H1 (cell line): ENCODE results near the gene KCNB1. TPM values are rescaled to one million over a fixed set of nuclear protein-coding genes. Genes with fewer than 3 reads are reported as not detected.

Source experiments
- ASH2L ChIP-seq: fragments of 200-600, 300-600 bp; sonication (generic); IDR thresholded peaks from one replicate; pipeline ENCODE4 v1.7.1; 2017; ENCODE audit warnings: low read length
- BRCA1 ChIP-seq: IDR thresholded peaks from 2 replicates; pipeline ENCODE4 v1.6.1; 2012; ENCODE audit warnings: low read depth, low read length, improper control_type of control experiment
- CEBPB ChIP-seq: IDR thresholded peaks from 2 replicates; pipeline ENCODE4 v1.6.1; 2012; ENCODE audit warnings: low read depth, low read length
- CREB1 ChIP-seq: IDR thresholded peaks from 2 replicates; pipeline ENCODE4 v1.6.1; 2012; ENCODE audit warnings: inconsistent platforms
- EZH2 ChIP-seq: fragments of 200-600 bp; sonication (generic); IDR thresholded peaks from 2 replicates; pipeline ENCODE4 v1.7.1; 2012; ENCODE audit warnings: low read depth, mild to moderate bottlenecking, moderate library complexity, low read length, inconsistent platforms; ENCODE audit not compliant: severe bottlenecking
- HDAC6 ChIP-seq: IDR thresholded peaks from one replicate; pipeline ENCODE4 v1.7.1; 2012; ENCODE audit warnings: low read depth, mild to moderate bottlenecking, inconsistent platforms, low read length, moderate library complexity
- SIX5 ChIP-seq: IDR thresholded peaks from 2 replicates; pipeline ENCODE4 v1.6.1; 2011; ENCODE audit warnings: mild to moderate bottlenecking, low read depth, low read length
- SRF ChIP-seq: IDR thresholded peaks from 2 replicates; pipeline ENCODE4 v1.6.1; 2011; ENCODE audit warnings: mild to moderate bottlenecking, low read depth, low read length, moderate library complexity
- polyA plus RNA-seq, 7 experiments: library from polyadenylated mRNA; depleted of rRNA in 3 of 7; stranded (reverse) in 5 of 7; unstranded in 2 of 7; fragments of >200 nt in 5 of 7; fragments of 200-250 nt in 2 of 7; gene quantifications; 1 replicate in 5 of 7; 2 replicates in 1 of 7; 4 replicates in 1 of 7; pipeline versions ENCODE4 v1.2.1 to v1.2.3, GENCODE V29; 2011 to 2013; ENCODE audit warnings: missing spikeins in 2 of 7, mixed read lengths in 2 of 7
- total RNA-seq: library from RNA; stranded (reverse); fragmentation: NEBNext Ultra II Directional; extraction: Animal tissue kit (Norgen Biotek cat#: 25700); gene quantifications from 2 replicates; pipeline ENCODE4 v1.2.1, GENCODE V29; 2021
- TF ChIP-seq, protein P1 (sequence below): fragments of 300-600 bp; sonication (generic); IDR thresholded peaks from 2 replicates; pipeline ENCODE4 v1.7.1; 2012; ENCODE audit warnings: low read length, moderate library complexity, mild to moderate bottlenecking, inconsistent platforms; ENCODE audit not compliant: insufficient replicate concordance
- TF ChIP-seq, protein P2 (sequence below), 3 experiments: IDR thresholded peaks; 1 replicate in 2 of 3; 2 replicates in 1 of 3; pipeline versions ENCODE4 v1.5.1 to v1.6.1; 2011; ENCODE audit warnings: low read length in 3 of 3, mild to moderate bottlenecking in 3 of 3, inconsistent platforms in 2 of 3, low read depth in 1 of 3, moderate library complexity in 1 of 3; ENCODE audit not compliant: insufficient read depth in 1 of 3; ENCODE audit errors: control extremely low read depth in 1 of 3

Gene KCNB1
- total and polyA plus RNA-seq, 2 of the 8 experiments (the other 6 are each of a cell fraction or from before 2014, with no cell fraction given) = 0.58 to 0.67 TPM

DNA sequence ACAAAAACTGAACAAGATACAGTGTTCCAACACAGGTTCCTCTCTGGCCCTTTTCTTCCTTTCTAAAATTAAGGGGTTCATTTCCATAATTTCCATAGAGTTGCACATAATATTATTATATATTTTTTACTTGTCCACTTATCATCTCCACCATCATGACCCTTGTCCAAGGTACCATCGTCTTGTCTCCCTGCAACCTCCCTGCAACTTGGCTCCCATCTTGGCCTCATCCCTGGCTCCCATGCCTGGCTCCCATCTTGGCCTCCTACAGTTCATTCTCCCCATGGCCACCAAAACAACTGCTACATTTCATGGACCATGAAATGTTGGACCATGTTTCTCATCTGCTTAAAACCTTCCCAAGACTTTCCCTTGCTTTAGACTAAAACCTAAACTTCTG, 3.1 kb upstream of the KCNB1 start (continued):
- TF ChIP-seq, protein P1, sequence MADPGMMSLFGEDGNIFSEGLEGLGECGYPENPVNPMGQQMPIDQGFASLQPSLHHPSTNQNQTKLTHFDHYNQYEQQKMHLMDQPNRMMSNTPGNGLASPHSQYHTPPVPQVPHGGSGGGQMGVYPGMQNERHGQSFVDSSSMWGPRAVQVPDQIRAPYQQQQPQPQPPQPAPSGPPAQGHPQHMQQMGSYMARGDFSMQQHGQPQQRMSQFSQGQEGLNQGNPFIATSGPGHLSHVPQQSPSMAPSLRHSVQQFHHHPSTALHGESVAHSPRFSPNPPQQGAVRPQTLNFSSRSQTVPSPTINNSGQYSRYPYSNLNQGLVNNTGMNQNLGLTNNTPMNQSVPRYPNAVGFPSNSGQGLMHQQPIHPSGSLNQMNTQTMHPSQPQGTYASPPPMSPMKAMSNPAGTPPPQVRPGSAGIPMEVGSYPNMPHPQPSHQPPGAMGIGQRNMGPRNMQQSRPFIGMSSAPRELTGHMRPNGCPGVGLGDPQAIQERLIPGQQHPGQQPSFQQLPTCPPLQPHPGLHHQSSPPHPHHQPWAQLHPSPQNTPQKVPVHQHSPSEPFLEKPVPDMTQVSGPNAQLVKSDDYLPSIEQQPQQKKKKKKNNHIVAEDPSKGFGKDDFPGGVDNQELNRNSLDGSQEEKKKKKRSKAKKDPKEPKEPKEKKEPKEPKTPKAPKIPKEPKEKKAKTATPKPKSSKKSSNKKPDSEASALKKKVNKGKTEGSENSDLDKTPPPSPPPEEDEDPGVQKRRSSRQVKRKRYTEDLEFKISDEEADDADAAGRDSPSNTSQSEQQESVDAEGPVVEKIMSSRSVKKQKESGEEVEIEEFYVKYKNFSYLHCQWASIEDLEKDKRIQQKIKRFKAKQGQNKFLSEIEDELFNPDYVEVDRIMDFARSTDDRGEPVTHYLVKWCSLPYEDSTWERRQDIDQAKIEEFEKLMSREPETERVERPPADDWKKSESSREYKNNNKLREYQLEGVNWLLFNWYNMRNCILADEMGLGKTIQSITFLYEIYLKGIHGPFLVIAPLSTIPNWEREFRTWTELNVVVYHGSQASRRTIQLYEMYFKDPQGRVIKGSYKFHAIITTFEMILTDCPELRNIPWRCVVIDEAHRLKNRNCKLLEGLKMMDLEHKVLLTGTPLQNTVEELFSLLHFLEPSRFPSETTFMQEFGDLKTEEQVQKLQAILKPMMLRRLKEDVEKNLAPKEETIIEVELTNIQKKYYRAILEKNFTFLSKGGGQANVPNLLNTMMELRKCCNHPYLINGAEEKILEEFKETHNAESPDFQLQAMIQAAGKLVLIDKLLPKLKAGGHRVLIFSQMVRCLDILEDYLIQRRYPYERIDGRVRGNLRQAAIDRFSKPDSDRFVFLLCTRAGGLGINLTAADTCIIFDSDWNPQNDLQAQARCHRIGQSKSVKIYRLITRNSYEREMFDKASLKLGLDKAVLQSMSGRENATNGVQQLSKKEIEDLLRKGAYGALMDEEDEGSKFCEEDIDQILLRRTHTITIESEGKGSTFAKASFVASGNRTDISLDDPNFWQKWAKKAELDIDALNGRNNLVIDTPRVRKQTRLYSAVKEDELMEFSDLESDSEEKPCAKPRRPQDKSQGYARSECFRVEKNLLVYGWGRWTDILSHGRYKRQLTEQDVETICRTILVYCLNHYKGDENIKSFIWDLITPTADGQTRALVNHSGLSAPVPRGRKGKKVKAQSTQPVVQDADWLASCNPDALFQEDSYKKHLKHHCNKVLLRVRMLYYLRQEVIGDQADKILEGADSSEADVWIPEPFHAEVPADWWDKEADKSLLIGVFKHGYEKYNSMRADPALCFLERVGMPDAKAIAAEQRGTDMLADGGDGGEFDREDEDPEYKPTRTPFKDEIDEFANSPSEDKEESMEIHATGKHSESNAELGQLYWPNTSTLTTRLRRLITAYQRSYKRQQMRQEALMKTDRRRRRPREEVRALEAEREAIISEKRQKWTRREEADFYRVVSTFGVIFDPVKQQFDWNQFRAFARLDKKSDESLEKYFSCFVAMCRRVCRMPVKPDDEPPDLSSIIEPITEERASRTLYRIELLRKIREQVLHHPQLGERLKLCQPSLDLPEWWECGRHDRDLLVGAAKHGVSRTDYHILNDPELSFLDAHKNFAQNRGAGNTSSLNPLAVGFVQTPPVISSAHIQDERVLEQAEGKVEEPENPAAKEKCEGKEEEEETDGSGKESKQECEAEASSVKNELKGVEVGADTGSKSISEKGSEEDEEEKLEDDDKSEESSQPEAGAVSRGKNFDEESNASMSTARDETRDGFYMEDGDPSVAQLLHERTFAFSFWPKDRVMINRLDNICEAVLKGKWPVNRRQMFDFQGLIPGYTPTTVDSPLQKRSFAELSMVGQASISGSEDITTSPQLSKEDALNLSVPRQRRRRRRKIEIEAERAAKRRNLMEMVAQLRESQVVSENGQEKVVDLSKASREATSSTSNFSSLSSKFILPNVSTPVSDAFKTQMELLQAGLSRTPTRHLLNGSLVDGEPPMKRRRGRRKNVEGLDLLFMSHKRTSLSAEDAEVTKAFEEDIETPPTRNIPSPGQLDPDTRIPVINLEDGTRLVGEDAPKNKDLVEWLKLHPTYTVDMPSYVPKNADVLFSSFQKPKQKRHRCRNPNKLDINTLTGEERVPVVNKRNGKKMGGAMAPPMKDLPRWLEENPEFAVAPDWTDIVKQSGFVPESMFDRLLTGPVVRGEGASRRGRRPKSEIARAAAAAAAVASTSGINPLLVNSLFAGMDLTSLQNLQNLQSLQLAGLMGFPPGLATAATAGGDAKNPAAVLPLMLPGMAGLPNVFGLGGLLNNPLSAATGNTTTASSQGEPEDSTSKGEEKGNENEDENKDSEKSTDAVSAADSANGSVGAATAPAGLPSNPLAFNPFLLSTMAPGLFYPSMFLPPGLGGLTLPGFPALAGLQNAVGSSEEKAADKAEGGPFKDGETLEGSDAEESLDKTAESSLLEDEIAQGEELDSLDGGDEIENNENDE = no peak
- TF ChIP-seq, protein P2, sequence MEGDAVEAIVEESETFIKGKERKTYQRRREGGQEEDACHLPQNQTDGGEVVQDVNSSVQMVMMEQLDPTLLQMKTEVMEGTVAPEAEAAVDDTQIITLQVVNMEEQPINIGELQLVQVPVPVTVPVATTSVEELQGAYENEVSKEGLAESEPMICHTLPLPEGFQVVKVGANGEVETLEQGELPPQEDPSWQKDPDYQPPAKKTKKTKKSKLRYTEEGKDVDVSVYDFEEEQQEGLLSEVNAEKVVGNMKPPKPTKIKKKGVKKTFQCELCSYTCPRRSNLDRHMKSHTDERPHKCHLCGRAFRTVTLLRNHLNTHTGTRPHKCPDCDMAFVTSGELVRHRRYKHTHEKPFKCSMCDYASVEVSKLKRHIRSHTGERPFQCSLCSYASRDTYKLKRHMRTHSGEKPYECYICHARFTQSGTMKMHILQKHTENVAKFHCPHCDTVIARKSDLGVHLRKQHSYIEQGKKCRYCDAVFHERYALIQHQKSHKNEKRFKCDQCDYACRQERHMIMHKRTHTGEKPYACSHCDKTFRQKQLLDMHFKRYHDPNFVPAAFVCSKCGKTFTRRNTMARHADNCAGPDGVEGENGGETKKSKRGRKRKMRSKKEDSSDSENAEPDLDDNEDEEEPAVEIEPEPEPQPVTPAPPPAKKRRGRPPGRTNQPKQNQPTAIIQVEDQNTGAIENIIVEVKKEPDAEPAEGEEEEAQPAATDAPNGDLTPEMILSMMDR (IDR thresholded peaks at IDR 0.05; ENCODE audit: control extremely low read depth in 1 of 3, insufficient read depth in 1 of 3, low read depth in 1 of 3, low read length in 3 of 3) = no peak
- no peak for TF ChIP-seq CREB1
- TF ChIP-seq HDAC6 = no peak
- TF ChIP-seq BRCA1 = no peak
- TF ChIP-seq CEBPB = no peak
- TF ChIP-seq SIX5 = no peak
- no peak for TF ChIP-seq SRF
- TF ChIP-seq ASH2L = no peak
- TF ChIP-seq EZH2 = no peak
